Pancreas (tissue), 10 donors: ENCODE measurements around the gene DBF4. TPM values are rescaled to one million over a fixed set of nuclear protein-coding genes. Genes with fewer than 3 reads are reported as not detected.

Experiments used
- ATAC-seq, 4 donors: fragments of 200-7000 bp; cut with Tn5 transposase; one replicate each; pipeline versions ENCODE4 v1.8.0 to v1.9.1; 2020; ENCODE audit warnings: mild to moderate bottlenecking in 4 of 4, moderate library complexity in 4 of 4
- DNase-seq, 6 donors: peaks; one replicate each; pipeline ENCODE4 v3.0.0-alpha.2; 2020
- FAIRE-seq: peaks from 2 replicates; lab custom pipeline; 2012; peaks lifted over from hg19 to GRCh38; lab: Jason Lieb, UNC
- H3K27ac ChIP-seq, 4 donors: fragments of 200-600 bp; sonication (generic); 1 replicate in 3 of 4; 2 replicates in 1 of 4; pipeline versions ENCODE4 v1.5.0 to v1.8.0; 2020
- H3K27me3 ChIP-seq, 4 donors: fragments of 200-600 bp; one replicate each; pipeline ENCODE4 v1.8.0; 2021
- H3K36me3 ChIP-seq, 3 donors: fragments of 200-600 bp; sonication (generic) in 1 of 3; one replicate each; pipeline versions ENCODE4 v1.5.0 to v1.8.0; 2020 to 2021
- H3K4me1 ChIP-seq, 3 donors: fragments of 200-600 bp; one replicate each; pipeline ENCODE4 v1.8.0; 2021
- H3K4me3 ChIP-seq, 4 donors: fragments of 200-600 bp; sonication (generic) in 2 of 4; one replicate each; pipeline versions ENCODE4 v1.5.0 to v1.8.0; 2020 to 2021
- H3K9me3 ChIP-seq, 4 donors: fragments of 200-600 bp; one replicate each; pipeline ENCODE4 v1.8.0; 2021
- CTCF ChIP-seq, 4 donors: fragments of 200-600 bp; sonication (generic) in 3 of 4; IDR thresholded peaks; one replicate each; pipeline versions ENCODE4 v1.5.0 to v1.8.0; 2021; ENCODE audit warnings: antibody characterized with exemption in 4 of 4
- WGBS, 2 donors: extraction: QIAGEN DNeasy Blood & Tissue Kit; methylation state at CpG; one replicate each; pipeline ENCODE4 v1.1.7; 2013; 5-methylcytosine and 5-hydroxymethylcytosine counted together
- intact Hi-C, 3 donors: fragments of 100-400 bp; cut with DNase I; formaldehyde crosslinking; loops; one replicate each; pipeline versions ENCODE4 v1.11.1 to v1.14.2; 2022
- polyA plus RNA-seq, 2 donors: library from polyadenylated mRNA; stranded (reverse); fragments of 200-250 nt; gene quantifications; one replicate each; pipeline ENCODE4 v1.2.3, GENCODE V29; 2013
- total RNA-seq, 6 donors: library from RNA; stranded (reverse); fragmentation: NEBNext Ultra II Directional in 4 of 6; extraction: Animal tissue kit (Norgen Biotek cat#: 25700) in 4 of 6; gene quantifications; one replicate each; pipeline versions ENCODE4 v1.2.1 to v1.2.4, GENCODE V29; 2021 to 2023
- donor health status: healthy with polysubstance abuse.
- donor health status: DM: no; HTN: no; CAD: no; lungs with moderate emphysema.
- donor health status: DM: no; HTN: no; CAD: no.
- donor health status: control.
- donor health status: control.
- donor health status: Bipolar disorder and iron deficiency.
- donor health status: DM: yes; HTN: yes; CAD: no.
- donor health status: DM: no; HTN: no; CAD: no.
- donor health status: DM: no; HTN: no; CAD: no.
- donor health status: DM: yes; HTN: yes; CAD: no.

The DBF4 gene
- total and polyA plus RNA-seq, 8 donors = 2.3 to 4.4 (median 3.4) TPM

GRCh38 chr7:87850836-87851593 is 25.3 kb upstream of the DBF4 start:
- DNase-seq (no peak), FAIRE-seq (no peak), ATAC-seq (no peak)
- H3K4me3 ChIP-seq = no peak overlapping the region
- 86% methylated on average over 1 of the region's 1 CpG for WGBS, 2 donors
- H3K27me3 ChIP-seq = no peaks in the 10 kb centered on the region
- no peaks in the 10 kb centered on the region for H3K4me1 ChIP-seq
- intact Hi-C loops = no loop called here
- no peak for TF ChIP-seq CTCF (IDR thresholded peaks at IDR 0.05)
- no peaks in the 10 kb centered on the region for H3K9me3 ChIP-seq
- no peak overlapping the region for H3K27ac ChIP-seq
- peaks cover 0 to 6% (median 4%) of the 10 kb centered on the region in 3 donors for H3K36me3 ChIP-seq

GRCh38 chr7:87852306-87852705 is 24.0 kb upstream of the DBF4 start:
- H3K36me3 ChIP-seq = peaks cover 0 to 8% (median 4%) of the 10 kb centered on the region in 3 donors
- no peak for ATAC-seq

GRCh38 chr7:87853237-87853864 is 22.9 kb upstream of the DBF4 start:
- no peak for FAIRE-seq
- no peaks in the 10 kb centered on the region for H3K27me3 ChIP-seq
- ATAC-seq = no peak
- H3K4me3 ChIP-seq = no peak overlapping the region
- intact Hi-C loops = no loop called here
- no peak for TF ChIP-seq CTCF (IDR thresholded peaks at IDR 0.05)
- no peak overlapping the region for H3K27ac ChIP-seq
- H3K4me1 ChIP-seq = no peaks in the 10 kb centered on the region
- no peaks in the 10 kb centered on the region for H3K9me3 ChIP-seq
- no peak for DNase-seq
- 82 to 84% methylated on average over 1 of the region's 1 CpG for WGBS, 2 donors
- H3K36me3 ChIP-seq = peaks cover 0 to 16% (median 4%) of the 10 kb centered on the region in 3 donors

More at GRCh38 chr7:87852306-87852705, 24.0 kb upstream of the DBF4 start:
- Histone ChIP-seq H3K4me3 (no peak overlapping the region), H3K4me1 (no peaks in the 10 kb centered on the region), H3K27me3 (no peaks in the 10 kb centered on the region), H3K27ac (no peak overlapping the region), H3K9me3 (no peaks in the 10 kb centered on the region)
- WGBS, 2 donors = 92 to 95% methylated on average over 6 of the region's 6 CpGs
- no peak for FAIRE-seq
- TF ChIP-seq CTCF (IDR thresholded peaks at IDR 0.05) = no peak
- DNase-seq = no peak
- intact Hi-C loops = no loop called here

GRCh38 chr7:87858417-87859100 is 17.7 kb upstream of the DBF4 start:
- intact Hi-C loops = no loop called here

More at GRCh38 chr7:87858417-87859100, 17.7 kb upstream of the DBF4 start:
- FAIRE-seq (no peak), ATAC-seq (no peak), DNase-seq (no peak)
- Histone ChIP-seq H3K4me1 (no peaks in the 10 kb centered on the region), H3K27ac (no peak overlapping the region), H3K9me3 (no peaks in the 10 kb centered on the region), H3K27me3 (no peaks in the 10 kb centered on the region), H3K4me3 (no peak overlapping the region), H3K36me3 (peaks cover 0 to 10% (median 0%) of the 10 kb centered on the region in 3 donors)
- WGBS, 2 donors = 96% methylated on average over 3 of the region's 3 CpGs
- no peak for TF ChIP-seq CTCF (IDR thresholded peaks at IDR 0.05)
